Suppressor macrophage treated with lipopolysaccharide for 4 hours (primary cell): ENCODE measurements around the gene SLC38A6.
"Not testable (repeated sequence)": the region's sequence is repeated elsewhere in the genome, so short reads cannot be mapped to it uniquely, and the experiment has no call there.

Source experiments
- DNase-seq: peaks from one replicate; pipeline ENCODE4 v3.0.0-alpha.2; 2020

Gene SLC38A6

GRCh38 chr14:61063461-61063860 is 82.4 kb downstream of the SLC38A6 start:
- no peak for DNase-seq

DNA sequence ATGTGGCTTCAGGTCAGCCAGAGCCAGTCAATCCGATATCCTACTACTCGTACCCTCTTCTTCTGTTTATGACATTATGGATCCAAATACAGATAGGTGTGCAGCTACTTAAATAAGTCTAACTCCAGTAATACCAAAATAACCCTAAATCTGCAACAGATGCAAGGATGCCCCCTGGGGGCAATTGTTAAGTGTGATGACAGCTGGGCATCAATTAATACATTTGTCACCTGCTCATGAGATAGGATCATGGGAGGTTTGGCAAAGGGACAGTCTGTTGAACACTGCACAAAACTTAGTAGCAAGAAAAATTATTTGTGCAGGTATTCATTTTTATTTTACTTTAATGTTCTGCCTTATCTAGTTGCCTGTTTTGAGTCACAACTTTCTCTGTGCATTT is 83.2 kb downstream of the SLC38A6 start:
- no peak for DNase-seq

DNA sequence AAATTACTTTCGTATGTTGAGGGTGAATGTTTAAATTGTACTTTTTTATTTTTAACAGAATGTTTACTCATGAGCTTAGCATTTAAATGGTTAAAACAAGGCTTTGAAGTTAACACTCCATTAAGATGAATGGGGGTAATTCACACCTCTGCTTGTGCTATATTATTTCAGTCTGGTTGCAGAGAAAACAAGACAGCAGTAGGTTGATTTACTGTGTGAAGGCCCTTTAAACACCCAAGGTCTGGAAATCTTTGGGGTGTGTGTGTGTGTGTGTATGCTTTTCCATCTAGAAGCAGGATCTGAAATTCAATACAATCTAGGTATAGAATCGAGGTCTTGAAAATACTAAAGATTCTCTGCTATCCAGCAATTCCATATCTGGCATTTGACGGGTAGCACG is 83.8 kb downstream of the SLC38A6 start:
- no peak for DNase-seq

GRCh38 chr14:61065656-61066055 is 84.6 kb downstream of the SLC38A6 start:
- DNase-seq: no peak

DNA sequence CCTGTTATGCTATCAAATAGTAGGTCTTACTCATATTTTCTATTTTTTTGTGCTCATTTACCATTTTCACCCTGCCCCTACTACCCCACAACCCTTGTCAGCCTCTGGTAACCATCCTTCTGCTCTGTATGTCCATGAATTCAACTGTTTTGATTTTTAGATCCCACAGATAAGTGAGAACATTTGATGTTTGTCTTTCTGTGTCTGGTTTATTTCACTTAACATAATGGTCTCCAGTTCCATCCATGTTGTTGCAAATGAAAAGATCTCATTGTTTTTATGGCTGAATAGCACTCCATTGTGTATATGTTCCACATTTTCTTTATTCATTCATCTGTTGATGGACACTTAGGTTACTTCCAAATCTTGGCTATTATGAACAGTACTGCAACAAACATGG is 91.4 kb downstream of the SLC38A6 start:
- DNase-seq: not testable (repeated sequence)

GRCh38 chr14:61074852-61075251 is 93.8 kb downstream of the SLC38A6 start:
- peak; percentile 13 for DNase-seq

DNA sequence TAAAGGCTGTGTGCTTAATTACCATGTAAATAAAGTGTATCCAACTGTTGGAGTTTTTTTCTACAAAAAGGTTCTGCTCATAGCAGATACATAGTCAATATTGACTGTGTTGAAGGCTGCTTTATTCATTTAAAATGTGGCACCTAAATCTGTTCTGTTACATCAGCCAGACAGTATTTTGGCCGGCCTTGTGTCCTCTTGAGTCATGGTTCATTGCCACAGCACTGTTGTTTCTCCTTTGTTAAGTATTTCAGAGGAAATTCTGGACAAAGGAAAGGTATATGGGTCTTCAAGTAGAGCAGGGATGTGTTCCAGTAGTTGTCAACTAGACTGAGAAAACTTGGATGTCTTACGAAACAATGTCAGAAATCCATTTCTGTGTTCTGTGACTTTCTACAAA is 95.5 kb downstream of the SLC38A6 start:
- no peak for DNase-seq

DNA sequence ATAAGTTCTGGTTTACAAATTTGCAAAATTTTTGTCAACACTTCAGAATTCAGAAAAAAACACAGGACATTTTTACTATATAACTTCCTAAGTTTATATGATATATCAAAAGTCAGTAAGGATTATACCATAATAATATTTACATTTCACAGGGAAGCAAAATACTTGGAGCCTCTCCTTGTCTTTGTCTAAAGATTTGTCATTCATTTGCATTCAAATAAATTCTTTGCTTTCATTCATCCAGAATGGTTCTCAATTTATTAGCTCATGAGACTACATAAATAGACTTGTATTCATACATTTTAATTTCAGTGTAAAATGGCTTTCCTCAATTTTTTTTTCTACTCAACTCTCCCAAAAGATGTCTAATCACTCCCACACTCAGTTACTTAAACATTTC is 96.4 kb downstream of the SLC38A6 start:
- no peak for DNase-seq

- no peak for DNase-seq
Measured at GRCh38 chr14:61077951-61078720, 97.1 kb downstream of the SLC38A6 start.

DNA sequence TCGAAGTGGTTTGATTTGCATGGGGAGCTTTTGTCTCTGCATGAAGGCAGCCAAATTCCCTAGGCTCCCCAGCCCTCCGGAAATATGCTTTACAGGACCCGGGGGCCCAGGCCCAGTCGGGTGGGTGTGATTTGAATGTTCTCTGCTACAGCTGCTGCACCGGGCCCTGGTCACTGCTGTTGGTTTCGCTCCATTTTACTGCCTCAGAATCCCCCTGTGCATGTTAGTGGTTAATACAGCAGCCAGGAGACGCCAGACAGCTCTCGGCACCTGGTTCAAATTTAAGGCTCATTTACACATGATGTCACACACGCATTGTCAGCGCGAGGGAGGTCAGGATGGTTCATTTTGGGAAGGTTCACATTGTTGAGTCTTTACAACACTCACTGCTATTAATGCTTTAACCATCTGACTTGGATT is 99.6 kb downstream of the SLC38A6 start:
- no peak for DNase-seq

DNA sequence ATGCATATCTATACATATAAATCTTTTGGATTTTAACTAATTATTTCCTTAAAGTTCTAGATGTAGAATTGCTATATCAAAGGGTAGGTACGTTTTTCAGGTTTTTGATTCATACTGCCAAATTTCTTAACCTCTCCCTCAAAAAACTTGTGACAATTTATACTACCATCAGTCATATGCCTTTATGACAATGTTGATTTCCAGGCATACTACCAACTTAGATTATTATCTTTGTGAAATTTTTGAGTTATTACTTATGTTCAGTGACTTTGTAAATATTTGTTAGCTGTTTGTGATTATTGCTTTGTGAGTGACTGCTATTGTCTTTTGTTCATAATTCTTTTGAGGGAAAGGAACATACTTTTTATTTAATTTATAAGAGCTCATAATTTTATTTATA is 107.0 kb downstream of the SLC38A6 start:
- DNase-seq: no peak

- no peak for DNase-seq
Measured at GRCh38 chr14:61089126-61089750, 108.2 kb downstream of the SLC38A6 start.

DNA sequence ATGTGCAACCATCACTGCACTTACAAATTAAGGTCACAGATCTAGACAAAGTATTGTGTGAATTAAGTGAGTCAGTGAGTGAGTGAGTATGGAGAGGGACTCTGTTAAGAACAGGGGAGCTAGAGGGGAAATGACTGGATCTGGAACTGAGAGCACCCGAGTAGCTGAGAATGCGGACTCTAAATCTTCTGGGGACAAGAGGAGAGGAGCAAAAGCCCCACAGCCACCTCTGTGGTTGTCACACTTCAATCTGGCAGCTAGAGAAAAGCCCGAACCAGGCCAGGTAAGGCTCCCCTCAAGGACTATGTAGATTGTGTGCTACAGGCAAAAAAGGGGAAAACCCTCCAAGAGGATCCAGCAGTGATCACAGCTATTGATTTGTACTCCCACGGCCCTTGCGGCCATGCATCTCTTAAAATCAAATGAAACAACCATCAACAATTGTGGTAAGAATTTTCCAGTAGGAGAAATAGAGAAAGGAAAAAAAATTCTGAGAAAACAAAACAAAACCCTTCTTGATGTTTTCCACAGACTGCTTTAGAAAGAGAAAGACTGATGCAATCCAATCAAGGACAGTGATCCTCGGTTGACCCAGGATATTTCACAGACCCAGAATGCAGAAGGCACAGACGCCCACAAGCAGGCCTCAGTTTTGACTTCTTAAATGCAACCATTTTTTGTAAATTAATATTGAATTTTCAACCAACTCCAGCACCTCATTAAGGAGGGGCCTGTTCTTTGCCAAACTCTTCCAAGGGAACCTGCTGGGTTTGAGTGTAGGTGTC is 109.6 kb downstream of the SLC38A6 start:
- DNase-seq: peak; percentile 46

GRCh38 chr14:61091657-61092273 is 110.7 kb downstream of the SLC38A6 start:
- no peak for DNase-seq

DNA sequence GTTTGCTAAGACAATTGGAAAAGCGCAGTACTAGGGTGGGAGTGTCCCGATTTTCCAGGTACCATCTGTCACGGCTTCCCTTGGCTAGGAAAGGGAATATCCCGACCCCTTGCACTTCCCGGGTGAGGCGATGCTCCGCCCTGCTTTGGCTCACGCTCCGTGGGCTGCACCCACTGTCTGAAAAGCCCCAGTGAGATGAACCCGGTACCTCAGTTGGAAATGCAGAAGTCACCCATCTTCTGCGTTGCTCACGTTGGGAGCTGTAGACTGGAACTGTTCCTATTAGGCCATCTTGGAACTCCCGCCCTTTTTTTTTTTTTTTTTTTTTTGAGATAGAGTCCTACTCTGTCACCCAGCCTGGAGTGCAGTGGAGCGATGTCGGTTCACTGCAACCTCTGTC is 117.1 kb downstream of the SLC38A6 start:
- not testable (repeated sequence) for DNase-seq

- no peak for DNase-seq
Measured at GRCh38 chr14:61098721-61099120, 117.7 kb downstream of the SLC38A6 start.

DNA sequence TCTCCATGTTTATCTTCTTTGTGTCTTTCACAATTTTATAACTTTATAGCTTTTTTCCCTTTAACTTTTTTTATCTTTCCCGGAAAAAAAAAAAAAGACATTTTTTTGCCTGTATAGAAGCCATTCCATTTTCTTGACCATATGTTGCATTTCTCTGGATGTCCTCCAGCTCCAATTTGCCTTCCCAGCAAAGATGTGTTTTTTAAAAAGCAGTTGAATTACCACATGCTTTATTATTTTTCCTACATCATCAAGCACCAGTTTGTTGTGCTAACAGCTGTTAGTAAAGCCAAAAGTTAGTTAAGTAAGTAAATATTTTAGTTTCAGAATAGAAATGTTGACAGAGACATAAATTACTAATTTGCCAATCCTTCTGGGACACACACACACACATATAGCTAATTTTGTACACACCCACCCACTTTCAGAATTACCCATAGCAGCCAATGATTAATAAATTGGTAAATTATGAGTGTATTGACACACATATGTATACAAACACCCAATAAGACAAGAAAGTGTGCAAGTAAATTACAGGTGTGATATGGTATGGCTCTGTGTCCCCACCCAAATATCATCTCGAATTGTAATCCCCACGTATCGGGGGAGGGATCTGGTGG is 118.3 kb downstream of the SLC38A6 start:
- no peak for DNase-seq

GRCh38 chr14:61101803-61102548 is 120.9 kb downstream of the SLC38A6 start:
- peak; percentile 93 for DNase-seq
